ENCODE results near the gene INIP.

GRCh38 chr9:112712678-112713077 is 5.2 kb downstream of the INIP start:
- TF ChIP-seq CREB1 (IDR thresholded peaks at IDR 0.05; ENCODE audit: low read depth), result no peak
- TF ChIP-seq FOXM1 (IDR thresholded peaks at IDR 0.05; ENCODE audit: borderline replicate concordance, low read depth), result no peak
- TF ChIP-seq EP300 (IDR thresholded peaks at IDR 0.05; ENCODE audit: borderline replicate concordance), result no peak
- no peak for TF ChIP-seq REST (IDR thresholded peaks at IDR 0.05; ENCODE audit: low read depth)
- TF ChIP-seq NFIC (IDR thresholded peaks at IDR 0.05), result no peak
- TF ChIP-seq RAD21 (IDR thresholded peaks at IDR 0.05; ENCODE audit: low read depth), result no peak
- TF ChIP-seq CEBPB (IDR thresholded peaks at IDR 0.05), result no peak
- no peak for TF ChIP-seq MAX (IDR thresholded peaks at IDR 0.05)
- no peak for TF ChIP-seq TAF1 (IDR thresholded peaks at IDR 0.05; ENCODE audit: low read depth)

All from Ishikawa (cell line).